ENCODE data around the gene ZNF280B. TPM values are rescaled to one million over a fixed set of nuclear protein-coding genes. Genes with fewer than 3 reads are reported as not detected.

The ZNF280B gene
- total RNA-seq, 1 experiment from 2014 or later = 5.9 TPM

GRCh38 chr22:22479116-22479515 lies 29.4 kb downstream of the ZNF280B start:
- H3K9me3 Mint-ChIP-seq = no peaks in the 10 kb centered on the region

GRCh38 chr22:22478470-22478869 lies 30.1 kb downstream of the ZNF280B start:
- ChIA-PET CTCF (interaction anchor here (1.3 kb wide), 1 partner anchor 14 kb away, joined by 3 read pairs; no protein-coding TSS in a partner anchor), POLR2A (no interaction called here)
- Mint-ChIP-seq H3K4me3 (no peak overlapping the region), H3K4me1 (peaks cover 8% of the 10 kb centered on the region), H3K27ac (no peak overlapping the region), H3K9me3 (no peaks in the 10 kb centered on the region), H3K36me3 (no peaks in the 10 kb centered on the region), H3K27me3 (ENCODE audit: low read depth) (peaks cover 75% of the 10 kb centered on the region)
- TF ChIP-seq SMAD3 (CRISPR knock-in tag; IDR thresholded peaks at IDR 0.05; ENCODE audit: borderline replicate concordance) = no peak
- ATAC-seq (no peak), DNase-seq (ENCODE audit: low spot score) (no peak)

More at GRCh38 chr22:22479116-22479515, 29.4 kb downstream of the ZNF280B start:
- ChIA-PET POLR2A (no interaction called here), CTCF (interaction anchor here (1.3 kb wide), 1 partner anchor 15 kb away, joined by 3 read pairs; no protein-coding TSS in a partner anchor)
- TF ChIP-seq STAT6 (CRISPR knock-in tag; conservative IDR thresholded peaks at IDR 0.05; ENCODE audit: low read depth) (no peak), MXD4 (CRISPR knock-in tag; IDR thresholded peaks at IDR 0.05; ENCODE audit: borderline replicate concordance) (no peak), CREM (CRISPR knock-in tag; IDR thresholded peaks at IDR 0.05) (no peak), ETV6 (CRISPR knock-in tag; IDR thresholded peaks at IDR 0.05) (no peak), ZNF121 (CRISPR knock-in tag; IDR thresholded peaks at IDR 0.05) (no peak), NR2C2 (CRISPR knock-in tag; IDR thresholded peaks at IDR 0.05) (no peak), FOXK1 (CRISPR knock-in tag; IDR thresholded peaks at IDR 0.05) (no peak), ZNF232 (CRISPR knock-in tag; IDR thresholded peaks at IDR 0.05) (no peak), JUN (CRISPR knock-in tag; IDR thresholded peaks at IDR 0.05) (no peak), NR3C1 (CRISPR knock-in tag; conservative IDR thresholded peaks at IDR 0.05; ENCODE audit: low read depth) (no peak)
- TF ChIP-seq, protein P1, sequence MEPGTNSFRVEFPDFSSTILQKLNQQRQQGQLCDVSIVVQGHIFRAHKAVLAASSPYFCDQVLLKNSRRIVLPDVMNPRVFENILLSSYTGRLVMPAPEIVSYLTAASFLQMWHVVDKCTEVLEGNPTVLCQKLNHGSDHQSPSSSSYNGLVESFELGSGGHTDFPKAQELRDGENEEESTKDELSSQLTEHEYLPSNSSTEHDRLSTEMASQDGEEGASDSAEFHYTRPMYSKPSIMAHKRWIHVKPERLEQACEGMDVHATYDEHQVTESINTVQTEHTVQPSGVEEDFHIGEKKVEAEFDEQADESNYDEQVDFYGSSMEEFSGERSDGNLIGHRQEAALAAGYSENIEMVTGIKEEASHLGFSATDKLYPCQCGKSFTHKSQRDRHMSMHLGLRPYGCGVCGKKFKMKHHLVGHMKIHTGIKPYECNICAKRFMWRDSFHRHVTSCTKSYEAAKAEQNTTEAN (CRISPR knock-in tag; IDR thresholded peaks at IDR 0.05) = no peak
- Mint-ChIP-seq H3K4me1 (peaks cover 8% of the 10 kb centered on the region), H3K36me3 (no peaks in the 10 kb centered on the region), H3K27ac (no peak overlapping the region), H3K4me3 (no peak overlapping the region), H3K27me3 (ENCODE audit: low read depth) (peaks cover 75% of the 10 kb centered on the region)
- ATAC-seq (no peak), DNase-seq (ENCODE audit: low spot score) (no peak)

DNA sequence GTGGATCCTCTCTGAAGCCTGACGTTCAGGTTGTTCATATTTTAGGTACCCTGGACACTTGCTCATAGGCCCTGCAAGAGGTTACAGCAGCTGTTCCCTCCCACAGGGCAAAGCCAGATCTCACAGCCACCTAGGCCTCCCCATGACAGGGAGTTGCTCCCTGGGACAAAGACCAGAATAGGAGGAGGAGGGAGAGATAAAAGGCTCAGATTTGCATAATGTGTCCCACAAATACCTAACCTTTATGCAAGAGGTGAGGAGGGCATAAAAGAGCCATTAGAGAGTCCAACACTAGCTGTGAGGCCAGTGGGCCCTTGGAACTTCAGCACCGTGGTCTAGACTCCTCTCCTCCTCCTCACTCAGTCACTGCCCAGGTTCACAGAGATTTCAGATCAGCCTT lies 33.8 kb downstream of the ZNF280B start:
- peaks cover 72% of the 10 kb centered on the region for H3K27me3 Mint-ChIP-seq (ENCODE audit: low read depth)
- H3K36me3 Mint-ChIP-seq = peaks cover 3% of the 10 kb centered on the region
- H3K27ac Mint-ChIP-seq = no peak overlapping the region
- peak; percentile 60 for ATAC-seq
- H3K4me1 Mint-ChIP-seq = peaks cover 8% of the 10 kb centered on the region
- CTCF ChIA-PET = interaction anchor here (0.6 to 3.1 kb wide), 5 partner anchors 11 to 116 kb away, joined by 3 to 17 read pairs (median 9); no protein-coding TSS in a partner anchor
- H3K9me3 Mint-ChIP-seq = peaks cover 8% of the 10 kb centered on the region
- POLR2A ChIA-PET = interaction anchor here (0.7 kb wide), 1 partner anchor 10 kb away, joined by 3 read pairs; no protein-coding TSS in a partner anchor
- H3K4me3 Mint-ChIP-seq = no peak overlapping the region
- DNase-seq (ENCODE audit: low spot score) = no peak
- TF ChIP-seq NR3C1 (CRISPR knock-in tag; conservative IDR thresholded peaks at IDR 0.05; ENCODE audit: low read depth) = no peak
- TF ChIP-seq, protein P2, sequence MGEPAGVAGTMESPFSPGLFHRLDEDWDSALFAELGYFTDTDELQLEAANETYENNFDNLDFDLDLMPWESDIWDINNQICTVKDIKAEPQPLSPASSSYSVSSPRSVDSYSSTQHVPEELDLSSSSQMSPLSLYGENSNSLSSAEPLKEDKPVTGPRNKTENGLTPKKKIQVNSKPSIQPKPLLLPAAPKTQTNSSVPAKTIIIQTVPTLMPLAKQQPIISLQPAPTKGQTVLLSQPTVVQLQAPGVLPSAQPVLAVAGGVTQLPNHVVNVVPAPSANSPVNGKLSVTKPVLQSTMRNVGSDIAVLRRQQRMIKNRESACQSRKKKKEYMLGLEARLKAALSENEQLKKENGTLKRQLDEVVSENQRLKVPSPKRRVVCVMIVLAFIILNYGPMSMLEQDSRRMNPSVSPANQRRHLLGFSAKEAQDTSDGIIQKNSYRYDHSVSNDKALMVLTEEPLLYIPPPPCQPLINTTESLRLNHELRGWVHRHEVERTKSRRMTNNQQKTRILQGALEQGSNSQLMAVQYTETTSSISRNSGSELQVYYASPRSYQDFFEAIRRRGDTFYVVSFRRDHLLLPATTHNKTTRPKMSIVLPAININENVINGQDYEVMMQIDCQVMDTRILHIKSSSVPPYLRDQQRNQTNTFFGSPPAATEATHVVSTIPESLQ (CRISPR knock-in tag; IDR thresholded peaks at IDR 0.05) = no peak
- no peak for TF ChIP-seq RELA (CRISPR knock-in tag; IDR thresholded peaks at IDR 0.05; ENCODE audit: borderline replicate concordance)
- no peak for TF ChIP-seq JUN (CRISPR knock-in tag; IDR thresholded peaks at IDR 0.05)
- TF ChIP-seq MYBL2 (CRISPR knock-in tag; IDR thresholded peaks at IDR 0.05) = no peak
- TF ChIP-seq ATF1 (CRISPR knock-in tag; IDR thresholded peaks at IDR 0.05) = no peak
- no peak for TF ChIP-seq ZNF532 (CRISPR knock-in tag; IDR thresholded peaks at IDR 0.05; ENCODE audit: borderline replicate concordance)
- no peak for TF ChIP-seq SP1 (CRISPR knock-in tag; conservative IDR thresholded peaks at IDR 0.05)
- TF ChIP-seq FOXK1 (CRISPR knock-in tag; IDR thresholded peaks at IDR 0.05) = no peak
- TF ChIP-seq TP53 (CRISPR knock-in tag; IDR thresholded peaks at IDR 0.05) = no peak

All from WTC11 (cell line).